HEK293 (cell line): ENCODE data around the gene NPC1.

Experiments used
- CTCF ChIA-PET: fragments of 350-600 bp; formaldehyde crosslinking; extraction: SDS; loops from one replicate; lab custom pipeline; 2021; ENCODE audit warnings: antibody characterized with exemption; lab: Yijun Ruan, JAX
- POLR2A ChIA-PET: fragments of 300-600 bp; formaldehyde crosslinking; extraction: SDS; loops from one replicate; lab custom pipeline; 2020; ENCODE audit warnings: antibody characterized with exemption, inconsistent platforms; lab: Yijun Ruan, JAX
- H3K27ac ChIP-seq: fragments of 200-500 bp; sonication (Bioruptor generic); 2 replicates; pipeline ENCODE4 v1.5.1; 2014; ENCODE audit warnings: low read depth, low read length, control low read depth, inconsistent platforms; ENCODE audit errors: extremely low read depth
- H3K36me3 ChIP-seq, 2 experiments: fragments of 200-500 bp in 1 of 2; sonication (Bioruptor generic) in 1 of 2; 1 replicate in 1 of 2; 2 replicates in 1 of 2; pipeline ENCODE4 v1.5.1; 2014 to 2017; ENCODE audit warnings: inconsistent platforms in 2 of 2, low read length in 2 of 2; ENCODE audit not compliant: control insufficient read depth in 2 of 2, insufficient read depth in 1 of 2
- H3K4me1 ChIP-seq: fragments of 200-500 bp; sonication (Bioruptor generic); 2 replicates; pipeline ENCODE4 v1.5.1; 2014; ENCODE audit warnings: mild to moderate bottlenecking, low read length, inconsistent platforms; ENCODE audit not compliant: control insufficient read depth, insufficient read depth
- H3K4me3 ChIP-seq: 2 replicates; pipeline ENCODE4 v1.5.1; 2011; ENCODE audit warnings: low read depth, mild to moderate bottlenecking, control low read depth, low read length, moderate library complexity
- H3K9me3 ChIP-seq: fragments of 200-500 bp; sonication (Bioruptor generic); 2 replicates; pipeline ENCODE4 v1.5.1; 2014; ENCODE audit warnings: low read depth, low read length, inconsistent platforms; ENCODE audit not compliant: control insufficient read depth, insufficient read depth
- CTCF ChIP-seq: fragments of 450-650 bp; formaldehyde crosslinking; IDR thresholded peaks from 2 replicates; pipeline ENCODE4 v1.5.1; 2016; ENCODE audit warnings: missing biosample characterization, missing genetic modification characterization
- HIC1 ChIP-seq: fragments of 450-650 bp; formaldehyde crosslinking; IDR thresholded peaks from 2 replicates; pipeline ENCODE4 v1.5.1; 2016; ENCODE audit warnings: missing biosample characterization, missing genetic modification characterization
- HOXD13 ChIP-seq: sonication (generic); formaldehyde crosslinking; IDR thresholded peaks from 2 replicates; pipeline ENCODE4 v1.8.0; 2022; ENCODE audit warnings: missing genetic modification reagents, borderline replicate concordance
- INSM2 ChIP-seq: fragments of 450-650 bp; formaldehyde crosslinking; IDR thresholded peaks from 2 replicates; pipeline ENCODE4 v1.5.1; 2016; ENCODE audit warnings: missing biosample characterization, missing genetic modification characterization
- MYNN ChIP-seq: fragments of 450-650 bp; formaldehyde crosslinking; IDR thresholded peaks from 2 replicates; pipeline ENCODE4 v1.5.1; 2016; ENCODE audit warnings: missing biosample characterization, missing genetic modification characterization, borderline replicate concordance
- RBAK ChIP-seq: fragments of 450-650 bp; formaldehyde crosslinking; IDR thresholded peaks from 2 replicates; pipeline ENCODE4 v1.5.1; 2016; ENCODE audit warnings: missing biosample characterization, missing genetic modification characterization
- ZFP3 ChIP-seq: fragments of 450-650 bp; formaldehyde crosslinking; IDR thresholded peaks from 2 replicates; pipeline ENCODE4 v1.5.1; 2016; ENCODE audit warnings: low read depth, missing biosample characterization, missing genetic modification characterization
- ZNF146 ChIP-seq: fragments of 450-650 bp; formaldehyde crosslinking; IDR thresholded peaks from 2 replicates; pipeline ENCODE4 v1.5.1; 2016; ENCODE audit warnings: missing biosample characterization, missing genetic modification characterization
- ZNF148 ChIP-seq: fragments of 450-650 bp; formaldehyde crosslinking; IDR thresholded peaks from 2 replicates; pipeline ENCODE4 v1.5.0; 2017; ENCODE audit warnings: missing biosample characterization, missing genetic modification characterization, borderline replicate concordance
- ZNF341 ChIP-seq: fragments of 450-650 bp; formaldehyde crosslinking; IDR thresholded peaks from 2 replicates; pipeline ENCODE4; 2016; ENCODE audit warnings: low read depth, missing biosample characterization, missing genetic modification characterization
- ZNF37A ChIP-seq: fragments of 450-650 bp; IDR thresholded peaks from 2 replicates; pipeline ENCODE4 v1.5.1; 2018; ENCODE audit warnings: missing biosample characterization, missing genetic modification characterization
- ZNF433 ChIP-seq: fragments of 450-650 bp; formaldehyde crosslinking; IDR thresholded peaks from 2 replicates; pipeline ENCODE4 v1.5.1; 2016; ENCODE audit warnings: missing biosample characterization, missing genetic modification characterization, low read depth
- ZNF529 ChIP-seq: fragments of 450-650 bp; formaldehyde crosslinking; IDR thresholded peaks from 2 replicates; pipeline ENCODE4 v1.5.1; 2017; ENCODE audit warnings: missing genetic modification characterization, missing biosample characterization; ENCODE audit not compliant: insufficient replicate concordance
- ZNF530 ChIP-seq: fragments of 450-650 bp; formaldehyde crosslinking; IDR thresholded peaks from 2 replicates; pipeline ENCODE4 v1.5.1; 2016; ENCODE audit warnings: low read depth, missing biosample characterization, missing genetic modification characterization
- ZNF549 ChIP-seq: fragments of 450-650 bp; IDR thresholded peaks from 2 replicates; pipeline ENCODE4 v1.5.1; 2018; ENCODE audit warnings: missing biosample characterization, missing genetic modification characterization, mild to moderate bottlenecking, inconsistent platforms, moderate library complexity
- ZNF560 ChIP-seq: fragments of 450-650 bp; formaldehyde crosslinking; IDR thresholded peaks from 2 replicates; pipeline ENCODE4 v1.5.1; 2017; ENCODE audit warnings: missing biosample characterization, missing genetic modification characterization, borderline replicate concordance
- ZNF704 ChIP-seq: fragments of 450-650 bp; formaldehyde crosslinking; IDR thresholded peaks from 2 replicates; pipeline ENCODE4 v1.5.1; 2016; ENCODE audit warnings: missing biosample characterization, missing genetic modification characterization
- ZNF792 ChIP-seq: fragments of 450-650 bp; formaldehyde crosslinking; IDR thresholded peaks from 2 replicates; pipeline ENCODE4 v1.5.1; 2016; ENCODE audit warnings: missing biosample characterization, missing genetic modification characterization
- ZNF843 ChIP-seq: fragments of 450-650 bp; formaldehyde crosslinking; IDR thresholded peaks from 2 replicates; pipeline ENCODE4 v1.5.1; 2016; ENCODE audit warnings: missing biosample characterization, missing genetic modification characterization

The NPC1 gene

GRCh38 chr18:23538001-23538400, 48.3 kb downstream of the NPC1 start (continued):
- no peak for TF ChIP-seq HIC1 (tag by site-specific recombination)
- no peak for TF ChIP-seq RBAK (tag by site-specific recombination)
- no peak for TF ChIP-seq ZNF148 (tag by site-specific recombination)
- TF ChIP-seq INSM2 (tag by site-specific recombination) = no peak
- TF ChIP-seq ZNF704 (tag by site-specific recombination) = no peak
- TF ChIP-seq ZNF560 (tag by site-specific recombination) = no peak
- no peak for TF ChIP-seq ZNF530
- TF ChIP-seq HOXD13 = no peak
- no peak for TF ChIP-seq CTCF (tag by site-specific recombination)

GRCh38 chr18:23537274-23537673, 49.0 kb downstream of the NPC1 start:
- Histone ChIP-seq H3K9me3 (no peaks in the 10 kb centered on the region), H3K4me3 (no peak overlapping the region), H3K4me1 (no peaks in the 10 kb centered on the region), H3K27ac (no peak overlapping the region), H3K36me3 (peaks cover 33 to 100% of the 10 kb centered on the region in 2 experiments)
- POLR2A ChIA-PET = no interaction called here
- TF ChIP-seq ZNF146 (tag by site-specific recombination) (no peak), ZNF341 (tag by site-specific recombination) (no peak), MYNN (tag by site-specific recombination) (no peak), ZNF529 (tag by site-specific recombination) (no peak), ZNF792 (tag by site-specific recombination) (no peak), ZNF37A (tag by site-specific recombination) (no peak), ZNF433 (tag by site-specific recombination) (no peak), ZFP3 (tag by site-specific recombination) (no peak), ZNF549 (tag by site-specific recombination) (no peak), ZNF843 (no peak)
- CTCF ChIA-PET = interaction anchor here (0.8 to 1.1 kb wide), 2 partner anchors 19 to 115 kb away, joined by 3 read pairs; no protein-coding TSS in a partner anchor
